Vagina (tissue), 2 donors: ENCODE results near the gene RCE1. TPM values are rescaled to one million over a fixed set of nuclear protein-coding genes. Genes with fewer than 3 reads are reported as not detected.

ENCODE experiments used
- DNase-seq, 2 donors: peaks; one replicate each; pipeline ENCODE4 v3.0.0-alpha.2; 2017; ENCODE audit errors: extremely low spot score in 2 of 2
- H3K27ac ChIP-seq: fragments of 200-600 bp; sonication (generic); one replicate; pipeline ENCODE4 v1.5.1; 2019
- H3K27me3 ChIP-seq: fragments of 200-600 bp; sonication (generic); one replicate; pipeline ENCODE4 v1.5.1; 2019
- H3K36me3 ChIP-seq, 2 donors: fragments of 200-600 bp; sonication (generic); one replicate each; pipeline ENCODE4 v1.5.1; 2017 to 2019
- H3K4me1 ChIP-seq: fragments of 200-600 bp; sonication (generic); one replicate; pipeline ENCODE4 v1.5.1; 2019
- H3K4me3 ChIP-seq, 2 donors: fragments of 200-600 bp; sonication (generic); 1 replicate in 1 of 2; 2 replicates in 1 of 2; pipeline ENCODE4 v1.5.1; 2016 to 2019
- H3K9me3 ChIP-seq: fragments of 200-600 bp; sonication (generic); one replicate; pipeline ENCODE4 v1.5.1; 2019
- POLR2A ChIP-seq, 2 donors: fragments of 450-650 bp; IDR thresholded peaks; one replicate each; pipeline ENCODE4 v1.6.1; 2017; ENCODE audit warnings: antibody characterized with exemption in 2 of 2, mild to moderate bottlenecking in 2 of 2, moderate library complexity in 2 of 2
- POLR2AphosphoS5 ChIP-seq, 2 donors: sonication (generic); formaldehyde crosslinking; IDR thresholded peaks; one replicate each; pipeline ENCODE4 v1.9.0; 2017; ENCODE audit warnings: antibody characterized with exemption in 2 of 2, mild to moderate bottlenecking in 2 of 2, low read depth in 1 of 2; ENCODE audit not compliant: insufficient read depth in 1 of 2
- intact Hi-C: fragments of 100-400 bp; cut with DNase I; formaldehyde crosslinking; loops from one replicate; pipeline ENCODE4 v1.15.1; 2023
- total RNA-seq: library from RNA; depleted of rRNA; stranded (reverse); fragments of >200 nt; gene quantifications from one replicate; pipeline ENCODE4 v1.2.3, GENCODE V29; 2016
- TF ChIP-seq, protein P1 (sequence below), 3 experiments: fragments of 450-650 bp in 2 of 3; fragments of 200-600 bp in 1 of 3; sonication (generic) in 1 of 3; IDR thresholded peaks; one replicate each; pipeline ENCODE4 v1.5.1; 2017 to 2019; ENCODE audit warnings: antibody characterized with exemption in 3 of 3, mild to moderate bottlenecking in 2 of 3, moderate library complexity in 2 of 3

Gene RCE1
- total RNA-seq, 1 donor from 2014 or later, result 23.6 TPM

DNA sequence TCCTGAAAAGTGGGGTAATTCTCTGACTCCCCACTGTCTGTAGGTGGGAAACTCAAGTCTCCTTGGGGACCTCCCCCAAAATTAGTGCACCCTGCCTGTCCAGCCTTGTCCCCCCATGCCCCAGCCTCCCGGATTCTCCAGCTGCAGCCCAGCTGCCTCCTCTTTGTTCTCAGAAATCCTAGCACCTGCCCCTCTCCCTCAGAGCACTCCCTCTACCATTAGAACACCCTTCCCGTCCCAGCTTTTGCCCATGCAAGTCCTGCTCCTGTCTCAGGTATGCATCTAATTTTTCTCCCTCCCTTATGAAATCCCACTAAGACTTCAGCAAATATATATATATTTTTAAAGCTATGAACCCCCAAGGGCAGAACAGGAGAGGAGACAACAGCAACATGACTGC is 50.9 kb downstream of the RCE1 start:
- intact Hi-C loops, result no loop called here
- H3K27ac ChIP-seq, result no peak overlapping the region
- H3K4me3 ChIP-seq, result no peak overlapping the region
- H3K4me1 ChIP-seq, result no peaks in the 10 kb centered on the region
- DNase-seq, result no peak
- H3K36me3 ChIP-seq, result no peaks in the 10 kb centered on the region
- H3K27me3 ChIP-seq, result no peaks in the 10 kb centered on the region
- H3K9me3 ChIP-seq, result no peaks in the 10 kb centered on the region
- TF ChIP-seq POLR2AphosphoS5 (IDR thresholded peaks at IDR 0.05; ENCODE audit: insufficient read depth in 1 of 2, low read depth in 1 of 2) (no peak), POLR2A (IDR thresholded peaks at IDR 0.05) (no peak)
- TF ChIP-seq, protein P1, sequence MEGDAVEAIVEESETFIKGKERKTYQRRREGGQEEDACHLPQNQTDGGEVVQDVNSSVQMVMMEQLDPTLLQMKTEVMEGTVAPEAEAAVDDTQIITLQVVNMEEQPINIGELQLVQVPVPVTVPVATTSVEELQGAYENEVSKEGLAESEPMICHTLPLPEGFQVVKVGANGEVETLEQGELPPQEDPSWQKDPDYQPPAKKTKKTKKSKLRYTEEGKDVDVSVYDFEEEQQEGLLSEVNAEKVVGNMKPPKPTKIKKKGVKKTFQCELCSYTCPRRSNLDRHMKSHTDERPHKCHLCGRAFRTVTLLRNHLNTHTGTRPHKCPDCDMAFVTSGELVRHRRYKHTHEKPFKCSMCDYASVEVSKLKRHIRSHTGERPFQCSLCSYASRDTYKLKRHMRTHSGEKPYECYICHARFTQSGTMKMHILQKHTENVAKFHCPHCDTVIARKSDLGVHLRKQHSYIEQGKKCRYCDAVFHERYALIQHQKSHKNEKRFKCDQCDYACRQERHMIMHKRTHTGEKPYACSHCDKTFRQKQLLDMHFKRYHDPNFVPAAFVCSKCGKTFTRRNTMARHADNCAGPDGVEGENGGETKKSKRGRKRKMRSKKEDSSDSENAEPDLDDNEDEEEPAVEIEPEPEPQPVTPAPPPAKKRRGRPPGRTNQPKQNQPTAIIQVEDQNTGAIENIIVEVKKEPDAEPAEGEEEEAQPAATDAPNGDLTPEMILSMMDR (IDR thresholded peaks at IDR 0.05), result no peak

Other genes with a start within 250 kb of the RCE1 start
- gene RBM14, start 226.8 kb upstream of the RCE1 start, total RNA-seq, result 34.9 TPM
- 61.1 TPM for gene RBM4, start 204.7 kb upstream of the RCE1 start, total RNA-seq
- gene RBM4B, start 165.6 kb upstream of the RCE1 start, total RNA-seq, result 17.4 TPM
- 117 TPM for gene SPTBN2, start 114.2 kb upstream of the RCE1 start, total RNA-seq
- gene LRFN4, start 13.6 kb downstream of the RCE1 start, total RNA-seq, result 8.1 TPM
- gene PC, start 114.9 kb downstream of the RCE1 start, total RNA-seq, result 34.1 TPM
- gene C11orf86, start 131.9 kb downstream of the RCE1 start, total RNA-seq, result not detected
- 0.49 TPM for gene SYT12, start 179.7 kb downstream of the RCE1 start, total RNA-seq
- gene RHOD, start 213.4 kb downstream of the RCE1 start, total RNA-seq, result 26.5 TPM